ENCODE results near the gene ARPP19.
"Not testable (repeated sequence)": the region's sequence is repeated elsewhere in the genome, so short reads cannot be mapped to it uniquely, and the experiment has no call there.

Gene ARPP19

DNA sequence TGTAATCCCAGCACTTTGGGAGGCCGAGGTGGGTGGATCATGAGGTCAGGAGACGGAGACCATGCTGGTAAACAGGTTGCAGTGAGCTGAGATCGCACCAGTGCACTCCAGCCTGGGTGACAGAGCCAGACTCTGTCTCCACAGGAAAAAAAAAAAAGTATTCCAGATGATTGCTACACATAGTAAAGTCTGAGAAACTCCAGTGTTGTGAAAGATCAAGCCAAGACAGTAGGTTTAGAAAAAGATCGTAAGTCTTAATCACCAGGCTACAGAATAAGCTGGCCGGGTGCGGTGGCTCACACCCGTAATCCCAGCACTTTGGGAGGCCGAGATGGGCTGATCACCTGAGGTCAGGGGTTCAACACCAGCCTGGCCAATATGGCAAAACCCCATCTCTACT, 56.0 kb downstream of the ARPP19 start:
- H3K36me3 ChIP-seq (ENCODE audit: control insufficient read depth, insufficient read depth, low read length); H3K4me1 ChIP-seq (ENCODE audit: control insufficient read depth, insufficient read depth, low read length, poor library complexity, severe bottlenecking); H3K4me3 ChIP-seq (ENCODE audit: extremely low read depth, insufficient read depth, low read length, poor library complexity, severe bottlenecking); H3K27ac ChIP-seq (ENCODE audit: low read depth, low read length, severe bottlenecking); H3K9me3 ChIP-seq (ENCODE audit: control insufficient read depth, low read length): not testable (repeated sequence)
- WGBS, 2 experiments (ENCODE audit: insufficient coverage in 2 of 2) = 94 to 96% methylated on average over 4 to 7 of the region's 8 CpGs

DNA sequence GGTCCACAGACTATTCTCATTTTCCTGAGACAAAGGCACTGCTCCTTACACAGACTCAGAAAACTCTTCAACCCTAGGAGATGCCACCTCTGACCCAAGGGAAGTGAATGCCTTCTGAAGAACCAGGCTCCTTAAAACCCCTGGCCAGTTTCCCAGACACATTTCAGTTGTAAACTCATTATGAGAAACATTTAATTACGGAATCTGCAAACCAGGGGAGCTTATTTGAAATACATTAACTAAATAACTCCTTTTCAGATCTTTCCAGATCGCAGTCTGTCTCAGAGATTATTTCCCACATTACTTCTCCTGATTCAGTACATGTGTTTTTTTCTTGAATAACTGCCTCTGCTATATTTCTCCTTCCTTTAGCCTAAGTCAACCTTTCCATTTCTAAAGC, 57.7 kb downstream of the ARPP19 start:
- no peaks in the 10 kb centered on the region for H3K9me3 ChIP-seq (ENCODE audit: control insufficient read depth, low read length)
- WGBS, 2 experiments (ENCODE audit: insufficient coverage in 2 of 2) = 79 to 95% methylated on average over 2 of the region's 2 CpGs
- H3K27ac ChIP-seq (ENCODE audit: low read depth, low read length, severe bottlenecking) = no peak overlapping the region

DNA sequence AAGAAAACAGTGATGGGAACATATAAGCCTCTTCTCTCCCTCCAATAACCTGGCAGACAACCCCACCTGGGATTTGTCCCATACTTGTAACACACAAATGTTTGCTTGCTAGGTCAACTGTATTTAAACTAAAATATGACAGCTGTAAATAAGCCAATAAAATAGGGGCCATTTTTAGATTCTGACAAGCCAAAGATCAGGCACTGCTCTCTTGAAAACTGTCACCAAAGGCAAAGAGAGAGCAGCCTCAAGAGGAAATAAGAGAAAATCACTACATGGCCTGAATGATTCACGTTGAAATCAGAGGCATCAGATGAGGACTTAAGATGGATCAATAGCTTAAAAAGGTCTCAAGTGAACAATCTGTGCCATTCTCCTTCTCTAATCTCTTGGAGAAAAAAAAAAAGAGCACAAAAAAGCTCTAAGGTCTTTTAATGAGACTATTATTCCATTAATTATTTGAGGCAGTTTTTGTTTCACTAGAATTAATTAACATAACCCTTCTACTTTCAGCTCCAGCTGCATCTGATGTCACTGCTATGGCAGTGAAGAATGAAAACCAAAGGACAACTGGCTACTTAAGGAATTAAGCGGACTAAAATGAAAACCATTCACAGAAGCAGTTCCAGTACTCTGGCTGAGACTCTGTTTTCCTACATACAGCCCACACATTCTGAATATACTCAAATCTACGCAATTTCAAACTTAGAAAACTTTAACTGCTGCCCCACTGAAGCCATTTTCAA, 59.2 kb downstream of the ARPP19 start:
- Histone ChIP-seq H3K27ac (ENCODE audit: low read depth, low read length, severe bottlenecking) (no peak overlapping the region), H3K9me3 (ENCODE audit: control insufficient read depth, low read length) (no peaks in the 10 kb centered on the region), H3K4me1 (ENCODE audit: control insufficient read depth, insufficient read depth, low read length, poor library complexity, severe bottlenecking) (no peaks in the 10 kb centered on the region), H3K4me3 (ENCODE audit: extremely low read depth, insufficient read depth, low read length, poor library complexity, severe bottlenecking) (no peak overlapping the region), H3K36me3 (ENCODE audit: control insufficient read depth, insufficient read depth, low read length) (no peaks in the 10 kb centered on the region)
- 89 to 93% methylated on average over 3 of the region's 3 CpGs for WGBS, 2 experiments (ENCODE audit: insufficient coverage in 2 of 2)

More for the DNA sequence above, 57.7 kb downstream of the ARPP19 start:
- Histone ChIP-seq H3K4me1 (ENCODE audit: control insufficient read depth, insufficient read depth, low read length, poor library complexity, severe bottlenecking) (no peaks in the 10 kb centered on the region), H3K4me3 (ENCODE audit: extremely low read depth, insufficient read depth, low read length, poor library complexity, severe bottlenecking) (no peak overlapping the region), H3K36me3 (ENCODE audit: control insufficient read depth, insufficient read depth, low read length) (no peaks in the 10 kb centered on the region)

DNA sequence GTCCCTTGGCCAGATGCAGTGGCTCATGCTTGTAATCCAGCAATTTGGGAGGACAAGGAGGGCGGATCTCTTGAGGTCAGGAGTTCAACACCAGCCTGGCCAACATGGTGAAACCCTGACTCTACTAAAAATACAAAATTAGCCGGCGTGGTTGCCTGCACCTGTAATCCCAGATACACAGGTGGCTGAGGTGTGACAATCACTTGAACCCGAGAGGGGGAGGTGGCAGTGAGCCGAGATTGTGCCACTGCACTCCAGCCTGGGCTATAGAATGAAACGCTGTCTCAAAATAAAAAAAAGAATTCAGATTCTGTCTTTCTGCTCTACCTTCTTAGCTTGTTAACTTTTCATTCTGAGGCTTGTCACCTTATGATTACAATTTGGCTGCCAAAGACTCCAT, 62.3 kb downstream of the ARPP19 start:
- H3K9me3 ChIP-seq (ENCODE audit: control insufficient read depth, low read length) = no peaks in the 10 kb centered on the region
- H3K4me3 ChIP-seq (ENCODE audit: extremely low read depth, insufficient read depth, low read length, poor library complexity, severe bottlenecking) = no peak overlapping the region
- H3K27ac ChIP-seq (ENCODE audit: low read depth, low read length, severe bottlenecking) = no peak overlapping the region
- no peaks in the 10 kb centered on the region for H3K4me1 ChIP-seq (ENCODE audit: control insufficient read depth, insufficient read depth, low read length, poor library complexity, severe bottlenecking)
- 73 to 74% methylated on average over 6 of the region's 6 CpGs for WGBS, 2 experiments (ENCODE audit: insufficient coverage in 2 of 2)
- H3K36me3 ChIP-seq (ENCODE audit: control insufficient read depth, insufficient read depth, low read length) = no peaks in the 10 kb centered on the region

DNA sequence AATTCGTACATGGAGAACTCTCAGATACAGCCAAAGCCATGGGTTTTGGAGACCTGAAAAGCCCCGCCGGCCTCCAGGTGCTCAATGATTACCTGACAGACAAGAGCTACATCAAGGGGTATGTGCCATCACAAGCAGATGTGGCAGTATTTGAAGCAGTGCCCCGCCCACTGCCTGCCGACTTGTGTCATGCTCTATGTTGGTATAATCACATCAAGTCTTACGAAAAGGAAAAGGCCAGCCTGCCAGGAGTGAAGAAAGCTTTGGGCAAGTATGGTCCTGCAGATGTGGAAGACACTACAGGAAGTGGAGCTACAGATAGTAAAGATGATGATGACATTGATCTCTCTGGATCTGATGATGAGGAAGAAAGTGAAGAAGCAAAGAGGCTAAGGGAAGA, 63.7 kb downstream of the ARPP19 start:
- Histone ChIP-seq H3K4me1 (ENCODE audit: control insufficient read depth, insufficient read depth, low read length, poor library complexity, severe bottlenecking) (no peaks in the 10 kb centered on the region), H3K27ac (ENCODE audit: low read depth, low read length, severe bottlenecking) (no peak overlapping the region), H3K9me3 (ENCODE audit: control insufficient read depth, low read length) (no peaks in the 10 kb centered on the region), H3K4me3 (ENCODE audit: extremely low read depth, insufficient read depth, low read length, poor library complexity, severe bottlenecking) (no peak overlapping the region), H3K36me3 (ENCODE audit: control insufficient read depth, insufficient read depth, low read length) (no peaks in the 10 kb centered on the region)
- WGBS, 2 experiments (ENCODE audit: insufficient coverage in 2 of 2) = 90 to 91% methylated on average over 5 to 6 of the region's 6 CpGs

DNA sequence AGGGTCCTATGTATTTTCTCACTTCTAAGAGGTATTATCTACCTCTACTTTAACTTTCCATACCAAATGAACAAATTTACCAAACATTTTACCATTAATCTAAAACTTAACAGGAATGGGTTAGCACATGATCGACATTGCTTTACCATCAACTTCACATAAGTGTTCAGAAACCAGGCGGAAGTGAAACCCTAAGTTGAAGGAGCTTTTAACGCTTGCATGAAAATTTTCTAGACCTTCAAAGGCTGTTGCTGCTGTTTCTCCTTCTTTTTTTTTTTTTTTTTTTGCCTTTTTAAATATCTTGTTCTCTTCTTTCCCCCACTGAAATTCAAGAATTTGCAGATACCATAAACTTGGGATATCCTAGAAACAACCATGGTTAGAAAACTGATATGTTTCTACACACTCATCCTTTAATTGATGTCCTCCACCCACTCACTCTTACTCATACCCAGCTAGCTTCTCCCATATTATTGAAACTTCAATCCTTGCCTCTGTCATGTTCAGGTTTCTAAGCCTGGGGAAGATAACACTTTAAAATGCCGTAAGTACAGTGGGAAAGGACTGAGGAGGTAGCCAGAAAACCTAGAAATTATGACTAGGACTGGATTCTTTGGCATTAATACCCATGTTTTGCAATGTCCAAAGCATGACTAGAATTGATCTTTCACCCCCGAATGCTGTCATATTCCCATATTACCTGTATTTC, 64.9 kb downstream of the ARPP19 start:
- WGBS, 2 experiments (ENCODE audit: insufficient coverage in 2 of 2) = 97 to 100% methylated on average over 2 to 5 of the region's 5 CpGs
- H3K9me3 ChIP-seq (ENCODE audit: control insufficient read depth, low read length) = no peaks in the 10 kb centered on the region

DNA sequence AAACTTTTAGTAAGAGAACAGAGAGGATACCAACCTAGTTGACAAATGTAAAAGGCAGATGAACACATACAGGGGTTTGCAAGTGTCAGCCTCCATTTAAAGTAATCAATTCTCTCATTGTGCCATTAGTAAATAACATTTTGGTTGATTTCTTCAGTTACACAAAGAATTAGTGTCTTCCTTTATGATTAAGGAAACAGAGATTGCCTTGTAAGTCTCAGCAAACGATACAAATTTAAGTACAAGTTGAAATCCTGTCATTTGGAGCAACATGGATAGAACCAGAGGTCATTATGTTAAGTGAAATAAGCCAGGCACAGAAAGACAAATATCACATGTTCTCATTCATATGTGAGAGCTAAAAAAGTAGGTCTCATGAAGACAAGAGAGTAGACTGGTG, 66.2 kb downstream of the ARPP19 start:
- Histone ChIP-seq H3K27ac (ENCODE audit: low read depth, low read length, severe bottlenecking) (no peak overlapping the region), H3K9me3 (ENCODE audit: control insufficient read depth, low read length) (no peaks in the 10 kb centered on the region), H3K4me1 (ENCODE audit: control insufficient read depth, insufficient read depth, low read length, poor library complexity, severe bottlenecking) (no peaks in the 10 kb centered on the region), H3K36me3 (ENCODE audit: control insufficient read depth, insufficient read depth, low read length) (no peaks in the 10 kb centered on the region), H3K4me3 (ENCODE audit: extremely low read depth, insufficient read depth, low read length, poor library complexity, severe bottlenecking) (no peak overlapping the region)
- WGBS, 2 experiments (ENCODE audit: insufficient coverage in 2 of 2) = 86 to 92% methylated on average over 1 of the region's 1 CpG

More for the DNA sequence above, 64.9 kb downstream of the ARPP19 start:
- Histone ChIP-seq H3K36me3 (ENCODE audit: control insufficient read depth, insufficient read depth, low read length) (no peaks in the 10 kb centered on the region), H3K27ac (ENCODE audit: low read depth, low read length, severe bottlenecking) (no peak overlapping the region), H3K4me3 (ENCODE audit: extremely low read depth, insufficient read depth, low read length, poor library complexity, severe bottlenecking) (no peak overlapping the region), H3K4me1 (ENCODE audit: control insufficient read depth, insufficient read depth, low read length, poor library complexity, severe bottlenecking) (no peaks in the 10 kb centered on the region)

DNA sequence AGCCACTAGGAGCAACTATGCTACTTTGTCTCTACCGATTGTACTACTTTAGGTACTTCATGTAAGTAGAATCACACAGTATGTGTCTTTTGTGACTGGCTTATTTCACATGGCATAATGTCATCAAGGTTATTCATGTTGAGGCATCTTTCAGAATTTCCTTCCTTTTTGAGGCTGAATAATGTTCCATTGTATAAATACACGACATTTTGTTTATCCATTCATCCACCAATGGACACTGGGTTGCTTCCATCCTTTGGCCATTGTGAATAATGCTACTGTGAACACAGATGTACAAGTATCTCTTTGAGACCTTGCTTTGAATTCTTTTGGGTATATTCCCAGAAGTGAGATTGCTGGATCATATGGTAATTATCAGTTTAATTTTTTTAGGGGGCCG, 69.3 kb downstream of the ARPP19 start:
- H3K9me3 ChIP-seq (ENCODE audit: control insufficient read depth, low read length) = no peaks in the 10 kb centered on the region
- H3K4me1 ChIP-seq (ENCODE audit: control insufficient read depth, insufficient read depth, low read length, poor library complexity, severe bottlenecking) = peaks cover 6% of the 10 kb centered on the region
- 100% methylated on average over 3 of the region's 3 CpGs; no CpG with 5 or more reads in 1 of the 2 experiments for WGBS, 2 experiments (ENCODE audit: insufficient coverage in 2 of 2)
- no peaks in the 10 kb centered on the region for H3K36me3 ChIP-seq (ENCODE audit: control insufficient read depth, insufficient read depth, low read length)
- no peak overlapping the region for H3K4me3 ChIP-seq (ENCODE audit: extremely low read depth, insufficient read depth, low read length, poor library complexity, severe bottlenecking)
- no peak overlapping the region for H3K27ac ChIP-seq (ENCODE audit: low read depth, low read length, severe bottlenecking)

DNA sequence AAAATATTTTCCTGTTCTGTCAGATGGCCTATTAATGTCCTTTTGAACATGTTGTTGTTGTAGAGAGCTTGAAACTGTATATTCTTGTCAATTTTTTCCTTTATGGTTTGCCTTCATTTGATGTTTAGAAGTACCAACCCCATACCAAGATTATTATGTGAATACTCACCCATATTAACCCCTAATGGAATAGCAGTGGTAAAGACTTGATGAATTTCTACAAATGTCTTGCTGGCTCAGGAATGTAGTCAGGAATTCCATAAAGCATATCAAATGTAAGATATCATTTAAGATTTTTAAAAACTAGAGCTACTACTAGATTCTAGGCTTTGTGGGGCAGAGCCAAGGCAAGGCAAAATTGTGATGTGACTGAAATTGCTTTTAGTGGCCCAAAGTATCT, 70.1 kb downstream of the ARPP19 start:
- H3K4me3 ChIP-seq (ENCODE audit: extremely low read depth, insufficient read depth, low read length, poor library complexity, severe bottlenecking) = no peak overlapping the region
- no peak overlapping the region for H3K27ac ChIP-seq (ENCODE audit: low read depth, low read length, severe bottlenecking)
- H3K4me1 ChIP-seq (ENCODE audit: control insufficient read depth, insufficient read depth, low read length, poor library complexity, severe bottlenecking) = peaks cover 6% of the 10 kb centered on the region
- no peaks in the 10 kb centered on the region for H3K9me3 ChIP-seq (ENCODE audit: control insufficient read depth, low read length)
- no peaks in the 10 kb centered on the region for H3K36me3 ChIP-seq (ENCODE audit: control insufficient read depth, insufficient read depth, low read length)

Data from mesodermal cell (in vitro differentiated cells).